Osteoblast (primary cell): ENCODE measurements around the gene ZDHHC3. TPM values are rescaled to one million over a fixed set of nuclear protein-coding genes. Genes with fewer than 3 reads are reported as not detected.

Experiments used
- DNase-seq: peaks from one replicate; pipeline ENCODE4 v3.0.0; 2011; ENCODE audit warnings: low spot score, mixed read lengths; ENCODE audit not compliant: insufficient read length; ENCODE audit errors: missing footprints
- H2AFZ ChIP-seq: 2 replicates; pipeline ENCODE4 v1.6.0; 2011; ENCODE audit warnings: mild to moderate bottlenecking, low read length
- H3K27ac ChIP-seq: 2 replicates; pipeline ENCODE4 v1.5.1; 2011; ENCODE audit warnings: mild to moderate bottlenecking, low read depth, low read length, moderate library complexity
- H3K27me3 ChIP-seq: 2 replicates; pipeline ENCODE4 v1.6.0; 2012; ENCODE audit warnings: mild to moderate bottlenecking, control low read depth, inconsistent platforms, low read length, moderate library complexity; ENCODE audit not compliant: insufficient read depth
- H3K36me3 ChIP-seq: 2 replicates; pipeline ENCODE4 v1.5.1; 2011; ENCODE audit warnings: mild to moderate bottlenecking, low read length, control low read depth, moderate library complexity; ENCODE audit not compliant: insufficient read depth
- H3K4me1 ChIP-seq: 2 replicates; pipeline ENCODE4 v1.5.1; 2011; ENCODE audit warnings: mild to moderate bottlenecking, low read length, control low read depth, moderate library complexity; ENCODE audit not compliant: insufficient read depth
- H3K4me2 ChIP-seq: 2 replicates; pipeline ENCODE4 v1.6.0; 2011; ENCODE audit warnings: mild to moderate bottlenecking, low read length; ENCODE audit not compliant: insufficient read depth
- H3K4me3 ChIP-seq: fragments of 200-600 bp; sonication (generic); 3 replicates; pipeline ENCODE4 v1.5.1; 2012; ENCODE audit warnings: mild to moderate bottlenecking, low read length, inconsistent platforms; ENCODE audit not compliant: insufficient read depth
- H3K79me2 ChIP-seq: 2 replicates; pipeline ENCODE4 v1.6.0; 2012; ENCODE audit warnings: mild to moderate bottlenecking, low read length, control low read depth, inconsistent platforms; ENCODE audit not compliant: insufficient read depth
- H3K9me3 ChIP-seq: 2 replicates; pipeline ENCODE4 v1.5.1; 2011; ENCODE audit warnings: low read depth, low read length, control low read depth
- H4K20me1 ChIP-seq: 2 replicates; pipeline ENCODE4 v1.6.0; 2012; ENCODE audit warnings: mild to moderate bottlenecking, low read length, control low read depth; ENCODE audit not compliant: insufficient read depth
- total RNA-seq: library from RNA; depleted of rRNA; stranded (reverse); fragments of >200 nt; gene quantifications from 2 replicates; pipeline ENCODE4 v1.2.3, GENCODE V29; 2012
- TF ChIP-seq, protein P1 (sequence below): IDR thresholded peaks from 2 replicates; pipeline ENCODE4 v1.5.1; 2011; ENCODE audit warnings: mild to moderate bottlenecking, low read depth, low read length, moderate library complexity; ENCODE audit errors: extremely low read depth

The ZDHHC3 gene
- total RNA-seq, 1 donor: 61.2 TPM

DNA sequence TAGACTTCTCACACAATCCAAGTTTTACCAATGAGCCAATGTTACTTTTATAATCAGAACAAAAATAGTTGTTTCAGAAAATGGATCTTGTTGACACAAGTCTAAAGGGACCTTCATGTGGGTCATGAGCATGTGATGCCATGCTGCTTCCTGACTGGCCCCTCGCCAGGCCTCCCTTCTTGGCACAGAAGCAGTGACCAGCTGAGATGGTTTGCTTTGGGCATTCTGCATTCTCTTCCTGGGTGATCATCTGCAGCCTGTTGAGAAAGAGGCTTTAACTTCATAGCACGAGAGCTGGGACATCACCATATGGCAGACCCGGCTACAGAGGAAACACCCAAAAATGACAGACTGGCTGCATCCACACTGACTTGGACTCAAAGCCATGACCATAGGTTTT, 55.9 kb downstream of the ZDHHC3 start:
- no peak overlapping the region for H3K27ac ChIP-seq
- H2AFZ ChIP-seq: no peak overlapping the region
- peaks cover 3% of the 10 kb centered on the region for H4K20me1 ChIP-seq
- no peak for DNase-seq
- H3K36me3 ChIP-seq: no peaks in the 10 kb centered on the region
- H3K27me3 ChIP-seq: no peaks in the 10 kb centered on the region
- TF ChIP-seq, protein P1, sequence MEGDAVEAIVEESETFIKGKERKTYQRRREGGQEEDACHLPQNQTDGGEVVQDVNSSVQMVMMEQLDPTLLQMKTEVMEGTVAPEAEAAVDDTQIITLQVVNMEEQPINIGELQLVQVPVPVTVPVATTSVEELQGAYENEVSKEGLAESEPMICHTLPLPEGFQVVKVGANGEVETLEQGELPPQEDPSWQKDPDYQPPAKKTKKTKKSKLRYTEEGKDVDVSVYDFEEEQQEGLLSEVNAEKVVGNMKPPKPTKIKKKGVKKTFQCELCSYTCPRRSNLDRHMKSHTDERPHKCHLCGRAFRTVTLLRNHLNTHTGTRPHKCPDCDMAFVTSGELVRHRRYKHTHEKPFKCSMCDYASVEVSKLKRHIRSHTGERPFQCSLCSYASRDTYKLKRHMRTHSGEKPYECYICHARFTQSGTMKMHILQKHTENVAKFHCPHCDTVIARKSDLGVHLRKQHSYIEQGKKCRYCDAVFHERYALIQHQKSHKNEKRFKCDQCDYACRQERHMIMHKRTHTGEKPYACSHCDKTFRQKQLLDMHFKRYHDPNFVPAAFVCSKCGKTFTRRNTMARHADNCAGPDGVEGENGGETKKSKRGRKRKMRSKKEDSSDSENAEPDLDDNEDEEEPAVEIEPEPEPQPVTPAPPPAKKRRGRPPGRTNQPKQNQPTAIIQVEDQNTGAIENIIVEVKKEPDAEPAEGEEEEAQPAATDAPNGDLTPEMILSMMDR: no peak
- H3K79me2 ChIP-seq: no peaks in the 10 kb centered on the region
- H3K4me2 ChIP-seq: no peak overlapping the region
- no peak overlapping the region for H3K4me3 ChIP-seq
- no peaks in the 10 kb centered on the region for H3K9me3 ChIP-seq
- no peaks in the 10 kb centered on the region for H3K4me1 ChIP-seq

DNA sequence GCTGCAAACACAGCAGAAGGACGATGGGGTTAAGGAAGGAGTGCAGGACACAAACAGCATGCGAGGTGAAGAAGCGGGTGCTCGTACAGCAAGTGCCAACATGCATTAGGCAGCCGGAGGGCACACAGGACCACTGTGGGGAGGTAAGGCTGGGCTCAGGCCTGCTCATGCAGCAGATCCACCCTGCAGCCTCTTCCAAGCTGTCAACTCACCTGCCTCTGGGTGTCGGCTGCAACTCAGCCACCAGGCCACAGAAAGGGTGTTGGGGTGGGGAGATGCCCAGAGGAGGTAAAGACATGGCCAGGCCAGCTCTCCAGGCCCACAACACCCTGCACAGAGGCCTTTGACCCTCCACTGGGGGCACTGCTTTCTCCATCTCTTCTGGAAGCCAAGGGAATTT, 57.4 kb downstream of the ZDHHC3 start:
- TF ChIP-seq, protein P1: no peak
- no peak overlapping the region for H3K27ac ChIP-seq

DNA sequence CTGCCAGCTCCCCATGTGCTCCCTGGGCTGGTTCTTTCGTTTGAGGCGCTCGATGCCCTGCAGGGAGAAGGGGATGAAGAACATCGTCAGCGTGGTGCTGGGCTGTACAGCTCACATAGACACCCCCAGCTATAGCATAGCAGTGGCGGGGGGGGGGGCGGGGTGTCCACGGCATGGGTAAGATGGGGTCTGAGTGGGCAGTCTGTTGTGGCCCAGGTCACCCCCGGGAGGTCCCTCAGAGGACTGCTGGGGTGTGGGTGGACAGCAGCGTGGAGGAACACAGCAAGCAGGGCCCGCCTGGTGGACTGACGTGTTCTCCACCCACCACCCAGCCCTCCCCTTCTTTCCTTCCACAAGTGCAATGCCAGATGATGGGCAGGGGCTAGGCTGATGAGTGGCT, 57.9 kb downstream of the ZDHHC3 start:
- Histone ChIP-seq H2AFZ (no peak overlapping the region), H3K27ac (no peak overlapping the region), H3K9me3 (no peaks in the 10 kb centered on the region), H3K27me3 (no peaks in the 10 kb centered on the region), H3K79me2 (no peaks in the 10 kb centered on the region), H3K4me2 (no peak overlapping the region), H3K4me3 (no peak overlapping the region), H4K20me1 (peaks cover 10% of the 10 kb centered on the region), H3K36me3 (no peaks in the 10 kb centered on the region), H3K4me1 (no peaks in the 10 kb centered on the region)
- no peak for DNase-seq
- TF ChIP-seq, protein P1: no peak

More for the DNA sequence above, 57.4 kb downstream of the ZDHHC3 start:
- H2AFZ ChIP-seq: no peak overlapping the region
- no peak for DNase-seq
- no peaks in the 10 kb centered on the region for H3K9me3 ChIP-seq
- H3K4me2 ChIP-seq: no peak overlapping the region
- no peak overlapping the region for H3K4me3 ChIP-seq
- no peaks in the 10 kb centered on the region for H3K27me3 ChIP-seq
- peaks cover 10% of the 10 kb centered on the region for H4K20me1 ChIP-seq
- H3K36me3 ChIP-seq: no peaks in the 10 kb centered on the region
- no peaks in the 10 kb centered on the region for H3K79me2 ChIP-seq
- no peaks in the 10 kb centered on the region for H3K4me1 ChIP-seq

DNA sequence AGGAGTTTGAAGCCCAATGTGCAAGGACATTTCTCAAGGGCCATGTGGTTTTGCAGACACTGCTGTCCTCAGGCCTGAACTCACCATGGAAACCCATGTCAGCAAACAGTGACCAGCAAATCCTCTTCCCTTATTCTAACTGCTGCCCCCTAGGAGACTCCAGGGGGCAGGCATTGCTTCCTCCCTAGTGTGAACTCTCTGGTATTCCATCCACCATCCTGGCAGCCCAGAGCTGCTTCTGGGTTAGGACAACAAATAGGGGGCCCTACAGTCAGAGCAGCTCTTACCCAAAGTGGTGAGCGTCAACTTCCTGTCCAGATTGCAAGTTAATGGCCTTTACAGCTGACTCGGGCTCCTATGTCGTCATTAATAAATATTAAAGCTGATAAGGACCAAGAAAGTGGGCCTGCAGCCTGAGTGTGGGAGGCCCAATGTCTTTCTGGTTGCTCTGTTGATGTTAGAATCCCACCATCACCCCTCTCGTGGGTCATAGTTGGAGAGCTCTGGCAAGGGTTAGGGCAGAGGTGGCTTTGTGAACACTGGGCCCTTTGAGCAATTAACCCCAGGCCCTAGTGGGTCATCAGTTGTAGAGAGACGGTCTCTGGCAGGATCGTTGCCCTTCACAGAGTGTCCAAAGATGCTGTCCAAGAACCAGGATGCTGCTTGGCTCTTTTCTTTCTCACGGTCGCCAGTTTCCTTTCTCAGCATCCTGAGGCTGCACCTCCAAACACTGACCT, 60.1 kb downstream of the ZDHHC3 start:
- no peak for DNase-seq
- H3K4me3 ChIP-seq: no peak overlapping the region
- H3K79me2 ChIP-seq: no peaks in the 10 kb centered on the region
- no peak overlapping the region for H2AFZ ChIP-seq
- no peaks in the 10 kb centered on the region for H3K36me3 ChIP-seq
- H3K27me3 ChIP-seq: no peaks in the 10 kb centered on the region
- peaks cover 2% of the 10 kb centered on the region for H3K9me3 ChIP-seq
- H4K20me1 ChIP-seq: peaks cover 10% of the 10 kb centered on the region
- no peak overlapping the region for H3K27ac ChIP-seq
- TF ChIP-seq, protein P1: peak; percentile 21
- H3K4me1 ChIP-seq: no peaks in the 10 kb centered on the region
- no peak overlapping the region for H3K4me2 ChIP-seq
